ENCODE measurements around the gene STIP1. TPM values are rescaled to one million over a fixed set of nuclear protein-coding genes. Genes with fewer than 3 reads are reported as not detected.

Gene STIP1
- total and polyA plus RNA-seq, 2 donors (not counting 3 experiments of a cell fraction or from before 2014, with no cell fraction given): 117 to 226 TPM

GRCh38 chr11:64139049-64139448 is 46.9 kb upstream of the STIP1 start:
- intact Hi-C loops (cut with micrococcal nuclease) (no loop called here), dilution Hi-C loops (cut with MboI; ENCODE audit: extremely low pct_ligation_motif_present, low sequenced_read_pairs) (no loop called here)
- Histone ChIP-seq H3K79me2 (ENCODE audit: control insufficient read depth, insufficient read depth, low read length) (no peaks in the 10 kb centered on the region), H2AFZ (ENCODE audit: low read depth, low read length) (no peak overlapping the region), H3K36me3 (ENCODE audit: control insufficient read depth in 2 of 2, extremely low read depth in 1 of 2, insufficient read depth in 2 of 2, low read length in 2 of 2) (no peaks in the 10 kb centered on the region), H4K20me1 (replicated peaks; ENCODE audit: control insufficient read depth, extremely low read depth, insufficient read depth, low read length) (no peaks in the 10 kb centered on the region), H3K4me2 (ENCODE audit: insufficient read depth, low read length) (no peak overlapping the region), H3K4me1 (ENCODE audit: control insufficient read depth, extremely low read depth, insufficient read depth, low read length) (no peaks in the 10 kb centered on the region), H3K4me3 (replicated peaks in 1 of 3; ENCODE audit: insufficient read depth in 1 of 3, low read depth in 1 of 3, low read length in 3 of 3) (no peak overlapping the region), H3K9ac (replicated peaks; ENCODE audit: extremely low read depth, insufficient read depth, low read length) (no peak overlapping the region), H3K9me3 (replicated peaks; ENCODE audit: control insufficient read depth, insufficient read depth, low read length) (no peaks in the 10 kb centered on the region), H3K27me3 (ENCODE audit: control insufficient read depth in 2 of 2, insufficient read depth in 2 of 2, low read length in 2 of 2) (no peaks in the 10 kb centered on the region), H3K9me1 (replicated peaks; ENCODE audit: control insufficient read depth, extremely low read depth, insufficient read depth, low read length) (no peaks in the 10 kb centered on the region), H3K27ac (ENCODE audit: insufficient read depth, low read depth, low read length) (no peak overlapping the region)
- CTCF ChIA-PET: interaction anchor here (0.9 kb wide), 2 partner anchors 9 to 10 kb away, joined by 3 read pairs; no protein-coding TSS in a partner anchor
- DNase-seq (ENCODE audit: low read depth, low spot score): no peak
- TF ChIP-seq JUN (IDR thresholded peaks at IDR 0.05; ENCODE audit: borderline replicate concordance, insufficient read depth, insufficient read length, low read depth) (no peak), POLR2A (IDR thresholded peaks at IDR 0.05; ENCODE audit: low read depth, low read length) (no peak), POLR2AphosphoS5 (IDR thresholded peaks at IDR 0.05; ENCODE audit: insufficient read depth, low read depth, low read length) (no peak), EZH2 (IDR thresholded peaks at IDR 0.05; ENCODE audit: borderline replicate concordance, low read depth, low read length, severe bottlenecking) (no peak), FOS (IDR thresholded peaks at IDR 0.05; ENCODE audit: borderline replicate concordance, insufficient read depth, low read length) (no peak), GATA2 (IDR thresholded peaks at IDR 0.05; ENCODE audit: insufficient read depth, insufficient read length, low read depth, low read length) (no peak), MYC (IDR thresholded peaks at IDR 0.05; ENCODE audit: low read depth, low read length) (no peak)
- TF ChIP-seq, protein P1, sequence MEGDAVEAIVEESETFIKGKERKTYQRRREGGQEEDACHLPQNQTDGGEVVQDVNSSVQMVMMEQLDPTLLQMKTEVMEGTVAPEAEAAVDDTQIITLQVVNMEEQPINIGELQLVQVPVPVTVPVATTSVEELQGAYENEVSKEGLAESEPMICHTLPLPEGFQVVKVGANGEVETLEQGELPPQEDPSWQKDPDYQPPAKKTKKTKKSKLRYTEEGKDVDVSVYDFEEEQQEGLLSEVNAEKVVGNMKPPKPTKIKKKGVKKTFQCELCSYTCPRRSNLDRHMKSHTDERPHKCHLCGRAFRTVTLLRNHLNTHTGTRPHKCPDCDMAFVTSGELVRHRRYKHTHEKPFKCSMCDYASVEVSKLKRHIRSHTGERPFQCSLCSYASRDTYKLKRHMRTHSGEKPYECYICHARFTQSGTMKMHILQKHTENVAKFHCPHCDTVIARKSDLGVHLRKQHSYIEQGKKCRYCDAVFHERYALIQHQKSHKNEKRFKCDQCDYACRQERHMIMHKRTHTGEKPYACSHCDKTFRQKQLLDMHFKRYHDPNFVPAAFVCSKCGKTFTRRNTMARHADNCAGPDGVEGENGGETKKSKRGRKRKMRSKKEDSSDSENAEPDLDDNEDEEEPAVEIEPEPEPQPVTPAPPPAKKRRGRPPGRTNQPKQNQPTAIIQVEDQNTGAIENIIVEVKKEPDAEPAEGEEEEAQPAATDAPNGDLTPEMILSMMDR (IDR thresholded peaks at IDR 0.05; ENCODE audit: extremely low read depth in 1 of 2, insufficient read depth in 1 of 2, low read depth in 1 of 2, low read length in 2 of 2): no peak
- TF ChIP-seq, protein P2, sequence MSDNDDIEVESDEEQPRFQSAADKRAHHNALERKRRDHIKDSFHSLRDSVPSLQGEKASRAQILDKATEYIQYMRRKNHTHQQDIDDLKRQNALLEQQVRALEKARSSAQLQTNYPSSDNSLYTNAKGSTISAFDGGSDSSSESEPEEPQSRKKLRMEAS (IDR thresholded peaks at IDR 0.05; ENCODE audit: insufficient read depth, insufficient read length): no peak
- no TSS peak for BruUV-seq (replicated peaks)
- POLR2A ChIA-PET: no interaction called here
- no peak for FAIRE-seq
